ENCODE measurements around the gene MEX3C. TPM values are rescaled to one million over a fixed set of nuclear protein-coding genes. Genes with fewer than 3 reads are reported as not detected.

The MEX3C gene
- total RNA-seq, result 10 to 100 TPM; 21.6 to 47.4 (median 33.0) TPM
- 10 to 100 TPM; 18.1 to 40.5 TPM for polyA plus RNA-seq
- long read RNA-seq, donor 1, partial matches to known transcripts, result 3 of 5 reads
- long read RNA-seq, donor 1, other reads (novel, unspliced or antisense), result 0 of 5 reads
- long read RNA-seq, donor 2, transcript MEX3C-201 (2 exons, 3,781 nt), result major isoform, 29 of 56 reads
- long read RNA-seq, donor 2, partial matches to known transcripts, result 25 of 56 reads
- long read RNA-seq, donor 2, other reads (novel, unspliced or antisense), result 0 of 56 reads
- long read RNA-seq, donor 3, transcript MEX3C-201 (2 exons, 3,781 nt), result major isoform, 23 of 27 reads
- long read RNA-seq, donor 3, partial matches to known transcripts, result 2 of 27 reads
- long read RNA-seq, donor 3, other reads (novel, unspliced or antisense), result 2 of 27 reads

- DNase-seq, result peak; percentile 99
- Histone ChIP-seq H3K27ac (peak within 1 kb of the TSS; percentile 94 to 98), H3K4me3 (peak within 1 kb of the TSS; percentile 94), H3K36me3 (no peaks in the 10 kb centered on the region), H3K9me3 (no peaks in the 10 kb centered on the region), H3K4me1 (ENCODE audit: insufficient read depth) (peaks cover 9% of the 10 kb centered on the region), H3K27me3 (no peaks in the 10 kb centered on the region)
- intact Hi-C loops (cut with DNase I), result loop anchor here in 2 of 4 donors (5.0 to 10.0 kb wide), 3 partner anchors 163 to 931 kb away; partner anchors contain the start of genes SMAD4 (in 2 of the 2) and CFAP53 (in 1 of the 2)
- TF ChIP-seq EP300 (IDR thresholded peaks at IDR 0.05) (peak; percentile 44), CTCF (IDR thresholded peaks at IDR 0.05) (peak; percentile 26 to 36 (median 32)), POLR2A (IDR thresholded peaks at IDR 0.05) (peak; percentile 56)
- 0 to 1% (median 1%) methylated on average over 51 of the region's 51 CpGs for WGBS, 3 donors
Observed at GRCh38 chr18:51197661-51198424, at the start of gene MEX3C. TSS of gene MEX3C (minus strand) at chr18:51197681. CDS start at chr18:51197320, 361 bp downstream.

- H3K4me3 ChIP-seq, result no peak overlapping the region
- TF ChIP-seq EP300 (IDR thresholded peaks at IDR 0.05), result no peak
- TF ChIP-seq POLR2A (IDR thresholded peaks at IDR 0.05), result no peak
- no peak for TF ChIP-seq CTCF (IDR thresholded peaks at IDR 0.05)
- H3K9me3 ChIP-seq, result no peaks in the 10 kb centered on the region
- no peak overlapping the region for H3K27ac ChIP-seq
- intact Hi-C loops (cut with DNase I), result no loop called here
- 52 to 84% (median 83%) methylated on average over 3 of the region's 3 CpGs for WGBS, 3 donors
- no peaks in the 10 kb centered on the region for H3K27me3 ChIP-seq
- DNase-seq, result no peak
- no peaks in the 10 kb centered on the region for H3K36me3 ChIP-seq
- H3K4me1 ChIP-seq (ENCODE audit: insufficient read depth), result no peaks in the 10 kb centered on the region
Observed at GRCh38 chr18:51241226-51241625, 43.7 kb upstream of the MEX3C start.

- Histone ChIP-seq H3K36me3 (no peaks in the 10 kb centered on the region), H3K27ac (no peak overlapping the region), H3K4me1 (ENCODE audit: insufficient read depth) (no peaks in the 10 kb centered on the region), H3K27me3 (no peaks in the 10 kb centered on the region), H3K4me3 (no peak overlapping the region), H3K9me3 (no peaks in the 10 kb centered on the region)
- WGBS, 3 donors, result 61 to 78% (median 73%) methylated on average over 2 of the region's 2 CpGs
- no peak for TF ChIP-seq EP300 (IDR thresholded peaks at IDR 0.05)
- TF ChIP-seq POLR2A (IDR thresholded peaks at IDR 0.05), result no peak
- DNase-seq, result no peak
- intact Hi-C loops (cut with DNase I), result no loop called here
Observed at GRCh38 chr18:51236225-51236624, 38.7 kb upstream of the MEX3C start.

GRCh38 chr18:51235009-51235789 is 37.7 kb upstream of the MEX3C start:
- no peak overlapping the region for H3K27ac ChIP-seq
- intact Hi-C loops (cut with DNase I), result no loop called here
- WGBS, 3 donors, result 37 to 55% (median 50%) methylated on average over 6 of the region's 6 CpGs
- H3K4me1 ChIP-seq (ENCODE audit: insufficient read depth), result no peaks in the 10 kb centered on the region
- TF ChIP-seq POLR2A (IDR thresholded peaks at IDR 0.05) (no peak), CTCF (IDR thresholded peaks at IDR 0.05) (no peak), EP300 (IDR thresholded peaks at IDR 0.05) (no peak)
- no peaks in the 10 kb centered on the region for H3K36me3 ChIP-seq
- H3K27me3 ChIP-seq, result no peaks in the 10 kb centered on the region
- DNase-seq, result no peak
- H3K4me3 ChIP-seq, result no peak overlapping the region
- H3K9me3 ChIP-seq, result no peaks in the 10 kb centered on the region
